Brain microvascular endothelial cell (primary cell): ENCODE measurements around the gene RNLS.

ENCODE experiments used
- DNase-seq: peaks from one replicate; pipeline ENCODE4 v3.0.0-alpha.2; 2020
- H3K27ac ChIP-seq: fragments of 250-450 bp; sonication (Bioruptor Pico); 2 replicates; pipeline ENCODE4 v1.5.1; 2020; ENCODE audit warnings: mild to moderate bottlenecking, moderate library complexity
- H3K27me3 ChIP-seq: fragments of 250-450 bp; sonication (Bioruptor Pico); replicated peaks from 2 replicates; pipeline ENCODE4 v1.5.1; 2020; ENCODE audit warnings: mild to moderate bottlenecking
- H3K36me3 ChIP-seq: fragments of 250-450 bp; sonication (Bioruptor Pico); replicated peaks from 2 replicates; pipeline ENCODE4 v1.5.1; 2020; ENCODE audit warnings: mild to moderate bottlenecking
- H3K4me3 ChIP-seq: 2 replicates; pipeline ENCODE4 v1.5.1; 2011; ENCODE audit warnings: low read depth, mild to moderate bottlenecking, control low read depth, low read length, moderate library complexity
- in situ Hi-C: cut with HindIII; loops from 2 replicates; pipeline ENCODE4 v1.10.0; 2017; ENCODE audit warnings: low sequenced_read_pairs, low pct_ligation_motif_present
- TF ChIP-seq, protein P1 (sequence below): IDR thresholded peaks from 2 replicates; pipeline ENCODE4 v1.5.1; 2011; ENCODE audit warnings: low read depth, mild to moderate bottlenecking, moderate library complexity, low read length, control low read depth, inconsistent platforms; ENCODE audit errors: missing control alignments

RNLS gene

DNA sequence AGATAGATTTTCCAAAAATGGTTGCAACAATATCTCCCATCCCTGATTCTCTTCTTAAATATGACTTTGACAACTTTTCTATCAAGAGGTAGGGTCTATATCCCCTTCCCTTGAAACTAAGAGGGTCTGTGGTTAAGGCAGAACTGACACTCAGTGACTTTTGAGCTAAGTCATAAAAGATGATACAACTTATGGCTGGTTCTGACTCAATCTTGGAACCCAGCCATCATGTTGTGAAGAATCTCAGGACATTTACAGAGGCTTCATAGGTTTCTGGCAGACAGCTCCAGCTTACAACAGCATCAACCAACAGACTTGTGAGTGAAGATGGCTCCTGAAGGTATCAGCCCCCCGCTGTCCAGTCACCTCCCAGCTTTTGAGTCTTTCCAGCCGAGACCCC, 203.5 kb downstream of the RNLS start:
- in situ Hi-C loops = loop anchor here (25.0 kb wide), 1 partner anchor 517 kb away; the partner anchor contains the start of genes KLLN and PTEN
- H3K27me3 ChIP-seq = no peaks in the 10 kb centered on the region
- TF ChIP-seq, protein P1, sequence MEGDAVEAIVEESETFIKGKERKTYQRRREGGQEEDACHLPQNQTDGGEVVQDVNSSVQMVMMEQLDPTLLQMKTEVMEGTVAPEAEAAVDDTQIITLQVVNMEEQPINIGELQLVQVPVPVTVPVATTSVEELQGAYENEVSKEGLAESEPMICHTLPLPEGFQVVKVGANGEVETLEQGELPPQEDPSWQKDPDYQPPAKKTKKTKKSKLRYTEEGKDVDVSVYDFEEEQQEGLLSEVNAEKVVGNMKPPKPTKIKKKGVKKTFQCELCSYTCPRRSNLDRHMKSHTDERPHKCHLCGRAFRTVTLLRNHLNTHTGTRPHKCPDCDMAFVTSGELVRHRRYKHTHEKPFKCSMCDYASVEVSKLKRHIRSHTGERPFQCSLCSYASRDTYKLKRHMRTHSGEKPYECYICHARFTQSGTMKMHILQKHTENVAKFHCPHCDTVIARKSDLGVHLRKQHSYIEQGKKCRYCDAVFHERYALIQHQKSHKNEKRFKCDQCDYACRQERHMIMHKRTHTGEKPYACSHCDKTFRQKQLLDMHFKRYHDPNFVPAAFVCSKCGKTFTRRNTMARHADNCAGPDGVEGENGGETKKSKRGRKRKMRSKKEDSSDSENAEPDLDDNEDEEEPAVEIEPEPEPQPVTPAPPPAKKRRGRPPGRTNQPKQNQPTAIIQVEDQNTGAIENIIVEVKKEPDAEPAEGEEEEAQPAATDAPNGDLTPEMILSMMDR = no peak
- H3K36me3 ChIP-seq = no peaks in the 10 kb centered on the region
- no peak overlapping the region for H3K27ac ChIP-seq
- H3K4me3 ChIP-seq = no peak overlapping the region
- DNase-seq = peak; percentile 76

GRCh38 chr10:88377510-88377909, 205.6 kb downstream of the RNLS start:
- Histone ChIP-seq H3K36me3 (no peaks in the 10 kb centered on the region), H3K4me3 (no peak overlapping the region), H3K27me3 (no peaks in the 10 kb centered on the region), H3K27ac (no peak overlapping the region)
- no peak for DNase-seq
- in situ Hi-C loops = loop anchor here (25.0 kb wide), 1 partner anchor 515 kb away; the partner anchor contains the start of genes KLLN and PTEN
- TF ChIP-seq, protein P1 = no peak

DNA sequence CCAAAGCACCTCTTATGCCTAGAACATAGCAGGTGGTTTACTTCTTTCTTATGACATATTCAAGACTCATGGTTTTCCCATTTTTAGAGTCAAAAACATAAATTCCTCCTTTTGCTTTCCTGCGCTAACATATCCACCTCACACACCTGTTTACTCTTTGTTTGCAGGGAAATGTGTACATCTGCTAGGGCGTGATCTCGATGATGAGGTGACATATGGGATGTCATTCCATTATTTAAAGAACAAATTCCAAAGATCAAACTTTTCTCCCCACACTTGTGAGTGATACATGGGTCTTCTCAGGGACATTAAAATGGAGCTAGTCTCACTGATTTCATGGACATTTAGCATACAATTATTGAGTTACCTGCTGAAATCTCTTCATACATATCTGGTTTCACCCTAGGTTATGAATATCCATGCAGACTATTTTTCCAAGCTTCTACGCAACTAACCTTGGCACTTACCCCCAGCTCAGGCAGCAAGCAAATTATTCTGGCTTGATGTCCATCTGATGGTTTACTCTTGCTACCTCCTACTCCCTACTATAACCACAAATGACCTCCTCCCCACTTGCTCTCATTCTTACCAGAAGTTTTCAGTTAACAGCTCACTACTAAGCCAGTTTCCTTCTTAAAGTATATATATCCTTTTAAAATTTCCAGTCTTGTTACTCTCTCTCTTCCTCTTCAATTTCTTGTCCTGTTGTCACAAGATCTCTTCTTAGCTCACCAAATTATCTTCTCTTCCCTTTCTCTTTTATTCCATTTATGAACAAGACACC, 208.5 kb downstream of the RNLS start:
- H3K36me3 ChIP-seq = no peaks in the 10 kb centered on the region
- TF ChIP-seq, protein P1 = no peak
- in situ Hi-C loops = loop anchor here (25.0 kb wide), 1 partner anchor 512 kb away; the partner anchor contains the start of genes KLLN and PTEN
- DNase-seq = no peak
- H3K27ac ChIP-seq = no peak overlapping the region
- H3K4me3 ChIP-seq = no peak overlapping the region
- no peaks in the 10 kb centered on the region for H3K27me3 ChIP-seq

GRCh38 chr10:88372881-88373592, 210.1 kb downstream of the RNLS start:
- in situ Hi-C loops = no loop called here
- Histone ChIP-seq H3K4me3 (no peak overlapping the region), H3K36me3 (no peaks in the 10 kb centered on the region), H3K27me3 (no peaks in the 10 kb centered on the region), H3K27ac (no peak overlapping the region)
- TF ChIP-seq, protein P1 = no peak
- no peak for DNase-seq

- no peaks in the 10 kb centered on the region for H3K36me3 ChIP-seq
- DNase-seq = no peak
- H3K4me3 ChIP-seq = no peak overlapping the region
- H3K27ac ChIP-seq = no peak overlapping the region
- H3K27me3 ChIP-seq = no peaks in the 10 kb centered on the region
- in situ Hi-C loops = no loop called here
- TF ChIP-seq, protein P1 = no peak
Observed at GRCh38 chr10:88372051-88372715, 210.9 kb downstream of the RNLS start.
